ENCODE measurements around the gene OST4.

GRCh38 chr2:27102329-27102728, 30.9 kb upstream of the OST4 start:
- TF ChIP-seq CEBPB (IDR thresholded peaks at IDR 0.05) (no peak), REST (IDR thresholded peaks at IDR 0.05; ENCODE audit: low read depth) (no peak), YY1 (IDR thresholded peaks at IDR 0.05; ENCODE audit: low read depth) (no peak), TAF1 (IDR thresholded peaks at IDR 0.05; ENCODE audit: low read depth) (no peak), RAD21 (IDR thresholded peaks at IDR 0.05; ENCODE audit: low read depth) (no peak), EP300 (IDR thresholded peaks at IDR 0.05; ENCODE audit: borderline replicate concordance) (no peak), FOXM1 (IDR thresholded peaks at IDR 0.05; ENCODE audit: borderline replicate concordance, low read depth) (no peak), TCF12 (IDR thresholded peaks at IDR 0.05; ENCODE audit: low read depth) (no peak), EGR1 (IDR thresholded peaks at IDR 0.05) (no peak), CREB1 (IDR thresholded peaks at IDR 0.05; ENCODE audit: low read depth) (no peak), MAX (IDR thresholded peaks at IDR 0.05) (no peak), TEAD4 (IDR thresholded peaks at IDR 0.05) (no peak), NFIC (IDR thresholded peaks at IDR 0.05) (no peak), USF1 (IDR thresholded peaks at IDR 0.05) (no peak)
